CD4-positive, alpha-beta T cell treated with Interleukin-15 for 1 hour (primary cell): Measurements from ENCODE around the gene SLC9A5.

ENCODE experiments used
- DNase-seq: peaks from one replicate; pipeline ENCODE4 v3.0.0-alpha.2; 2020

Gene SLC9A5

GRCh38 chr16:67257486-67258160 lies 8.8 kb downstream of the SLC9A5 start:
- DNase-seq = no peak

- no peak for DNase-seq
Observed at GRCh38 chr16:67258161-67258835, 9.5 kb downstream of the SLC9A5 start.

- DNase-seq = no peak
Observed at GRCh38 chr16:67259705-67260104, 10.9 kb downstream of the SLC9A5 start.

- no peak for DNase-seq
Observed at GRCh38 chr16:67260426-67261063, 11.8 kb downstream of the SLC9A5 start.

GRCh38 chr16:67263201-67263600 lies 14.4 kb downstream of the SLC9A5 start:
- no peak for DNase-seq

GRCh38 chr16:67264277-67264676 lies 15.5 kb downstream of the SLC9A5 start:
- DNase-seq = no peak

GRCh38 chr16:67264866-67265265 lies 16.1 kb downstream of the SLC9A5 start:
- DNase-seq = no peak

GRCh38 chr16:67265834-67266233 lies 17.1 kb downstream of the SLC9A5 start:
- DNase-seq = no peak

GRCh38 chr16:67268136-67268579 lies 19.4 kb downstream of the SLC9A5 start:
- no peak for DNase-seq

- DNase-seq = no peak
Observed at GRCh38 chr16:67269766-67270165, 21.0 kb downstream of the SLC9A5 start.

- no peak for DNase-seq
Observed at GRCh38 chr16:67270931-67271338, 22.2 kb downstream of the SLC9A5 start.

- DNase-seq = no peak
Observed at GRCh38 chr16:67271446-67271845, 22.7 kb downstream of the SLC9A5 start.

- DNase-seq = no peak
Observed at GRCh38 chr16:67275321-67275720, 26.5 kb downstream of the SLC9A5 start.

- DNase-seq = no peak
Observed at GRCh38 chr16:67277294-67277998, 28.7 kb downstream of the SLC9A5 start.

GRCh38 chr16:67277999-67278772 lies 29.4 kb downstream of the SLC9A5 start:
- no peak for DNase-seq

GRCh38 chr16:67278773-67279295 lies 30.1 kb downstream of the SLC9A5 start:
- DNase-seq = peak; percentile 24

- peak; percentile 85 for DNase-seq
Observed at GRCh38 chr16:67279296-67280089, 30.7 kb downstream of the SLC9A5 start, which contains the start of gene PLEKHG4. PLEKHG4 (plus strand) TSS chr16:67279532; CDS start chr16:67280045, 513 bp downstream.

- DNase-seq = no peak
Observed at GRCh38 chr16:67280090-67281015, 31.6 kb downstream of the SLC9A5 start.

- no peak for DNase-seq
Observed at GRCh38 chr16:67281536-67282446, 33.0 kb downstream of the SLC9A5 start.
